Urinary bladder (tissue), 4 donors: ENCODE data around the gene GCN1. TPM values are rescaled to one million over a fixed set of nuclear protein-coding genes. Genes with fewer than 3 reads are reported as not detected.
A peak's percentile ranks its signal among the peaks of the same experiment; 100 is the strongest.

Experiments
- DNase-seq: peaks from one replicate; pipeline ENCODE4 v3.0.0-alpha.2; 2015; ENCODE audit errors: extremely low spot score
- H3K27ac ChIP-seq: one replicate; pipeline ENCODE4 v1.5.1; 2013; ENCODE audit warnings: low read depth, mild to moderate bottlenecking, moderate library complexity
- H3K36me3 ChIP-seq: one replicate; pipeline ENCODE4 v1.6.1; 2013; ENCODE audit warnings: mild to moderate bottlenecking, moderate library complexity; ENCODE audit not compliant: insufficient read depth
- H3K4me1 ChIP-seq: one replicate; pipeline ENCODE4 v1.6.1; 2013; ENCODE audit warnings: mild to moderate bottlenecking, moderate library complexity; ENCODE audit not compliant: insufficient read depth
- H3K4me3 ChIP-seq: one replicate; pipeline ENCODE4 v1.5.1; 2013; ENCODE audit warnings: low read depth, low read length
- WGBS: extraction: QIAGEN DNeasy Blood & Tissue Kit; methylation state at CpG from one replicate; pipeline ENCODE4 v1.1.7; 2013; 5-methylcytosine and 5-hydroxymethylcytosine counted together
- polyA plus RNA-seq: library from polyadenylated mRNA; stranded (reverse); fragments of 200-250 nt; gene quantifications from one replicate; pipeline ENCODE4 v1.2.3, GENCODE V29; 2013
- small RNA-seq: library from RNA; depleted of rRNA; stranded (forward); fragments of <200 nt; gene quantifications from one replicate; pipeline ENCODE3, GENCODE V24; 2014
- total RNA-seq: library from RNA; depleted of rRNA; stranded (reverse); fragments of >200 nt; gene quantifications from one replicate; pipeline ENCODE4 v1.2.3, GENCODE V29; 2014
- donor health status: healthy with polysubstance abuse.
- donor health status: healthy.

GCN1 gene
- total and polyA plus RNA-seq, 2 donors = 30.4 to 76.9 TPM

- 61% methylated on average over 6 of the region's 6 CpGs for WGBS
- Histone ChIP-seq H3K36me3 (no peaks in the 10 kb centered on the region), H3K27ac (no peak overlapping the region), H3K4me1 (no peaks in the 10 kb centered on the region), H3K4me3 (no peak overlapping the region)
- DNase-seq = no peak
Observed at GRCh38 chr12:120085920-120086645, 108.4 kb downstream of the GCN1 start.

DNA sequence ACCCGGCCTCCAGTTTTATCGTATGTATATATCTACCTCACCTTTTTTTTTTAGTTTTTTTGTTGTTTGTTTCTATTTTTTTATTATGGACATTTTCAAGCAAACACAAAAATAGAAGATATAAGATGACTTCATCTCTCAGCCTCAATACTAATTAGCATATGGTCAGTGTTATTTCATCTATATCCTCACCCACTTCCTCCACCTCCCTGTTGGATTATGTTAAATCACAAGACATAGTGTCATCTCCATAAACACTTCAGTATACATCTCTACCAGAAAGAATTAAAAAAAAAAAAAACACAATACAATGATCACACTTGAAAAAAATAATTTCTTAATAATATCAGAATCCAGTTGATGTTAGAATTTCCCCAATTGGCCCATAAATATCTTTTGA is 112.9 kb downstream of the GCN1 start:
- WGBS = 97% methylated on average over 2 of the region's 2 CpGs
- Histone ChIP-seq H3K27ac (no peak overlapping the region), H3K4me3 (no peak overlapping the region), H3K36me3 (no peaks in the 10 kb centered on the region), H3K4me1 (no peaks in the 10 kb centered on the region)
- DNase-seq = no peak

- H3K4me1 ChIP-seq = no peaks in the 10 kb centered on the region
- 61% methylated on average over 9 of the region's 9 CpGs for WGBS
- DNase-seq = no peak
- no peak overlapping the region for H3K4me3 ChIP-seq
- no peaks in the 10 kb centered on the region for H3K36me3 ChIP-seq
- H3K27ac ChIP-seq = no peak overlapping the region
Observed at GRCh38 chr12:120079411-120080400, 114.8 kb downstream of the GCN1 start.

DNA sequence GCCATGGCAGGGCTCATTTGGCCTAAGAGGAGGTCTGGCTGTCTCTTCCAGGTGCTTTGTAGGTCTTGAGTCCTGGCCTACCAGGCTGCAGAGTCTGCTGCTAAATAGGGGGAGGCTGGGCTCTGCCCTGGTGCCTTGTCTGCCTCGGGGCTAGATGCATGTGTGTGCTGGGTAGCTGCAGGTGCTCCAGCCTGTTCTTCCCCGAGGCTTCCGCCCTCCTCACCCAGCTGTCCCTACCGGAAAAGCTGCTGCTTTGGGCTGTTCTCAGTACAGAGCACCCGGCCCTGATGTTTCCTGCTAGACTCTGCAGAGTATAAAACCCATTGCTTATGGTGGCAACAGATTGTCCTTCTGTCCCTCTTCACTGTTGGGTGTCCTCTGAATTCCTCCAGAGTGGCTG is 115.6 kb downstream of the GCN1 start:
- WGBS = 69% methylated on average over 5 of the region's 5 CpGs
- Histone ChIP-seq H3K27ac (peak overlapping the region; percentile 44), H3K4me1 (no peaks in the 10 kb centered on the region), H3K36me3 (no peaks in the 10 kb centered on the region), H3K4me3 (no peak overlapping the region)
- no peak for DNase-seq

GRCh38 chr12:120077260-120077659 is 117.3 kb downstream of the GCN1 start:
- H3K27ac ChIP-seq = no peak overlapping the region
- H3K36me3 ChIP-seq = no peaks in the 10 kb centered on the region
- WGBS = 87% methylated on average over 6 of the region's 6 CpGs
- H3K4me3 ChIP-seq = no peak overlapping the region
- H3K4me1 ChIP-seq = no peaks in the 10 kb centered on the region
- DNase-seq = no peak

Small RNAs within 50 kb of the gene (small RNA-seq; reads per million reads assigned to genes)
- not detected for gene MIR4498

Other genes starting within 250 kb of the GCN1 start
- 2.4 TPM for gene BICDL1, start 205.5 kb downstream of the GCN1 start, total RNA-seq
- 1.1 TPM for gene BICDL1, start 205.5 kb downstream of the GCN1 start, polyA plus RNA-seq
- 14.9 TPM for gene RAB35, start 78.0 kb downstream of the GCN1 start, total RNA-seq
- gene RAB35, start 78.0 kb downstream of the GCN1 start, polyA plus RNA-seq = 42.4 TPM
- 1,987 TPM for gene RPLP0, start 6.4 kb upstream of the GCN1 start, total RNA-seq
- 3,611 TPM for gene RPLP0, start 6.4 kb upstream of the GCN1 start, polyA plus RNA-seq
- gene PXN, start 71.0 kb upstream of the GCN1 start, total RNA-seq = 32.4 TPM
- 111 TPM for gene PXN, start 71.0 kb upstream of the GCN1 start, polyA plus RNA-seq
- under 0.01 TPM for gene RNU4-2, start 97.2 kb upstream of the GCN1 start, total RNA-seq
- not detected for gene RNU4-2, start 97.2 kb upstream of the GCN1 start, polyA plus RNA-seq
- gene RNU4-1, start 98.5 kb upstream of the GCN1 start, total RNA-seq = under 0.01 TPM
- gene RNU4-1, start 98.5 kb upstream of the GCN1 start, polyA plus RNA-seq = not detected
- 2.3 TPM for gene SIRT4, start 107.6 kb upstream of the GCN1 start, total RNA-seq
- gene SIRT4, start 107.6 kb upstream of the GCN1 start, polyA plus RNA-seq = 1.8 TPM
- gene PLA2G1B, start 133.1 kb upstream of the GCN1 start, total RNA-seq = 0.90 TPM
- gene PLA2G1B, start 133.1 kb upstream of the GCN1 start, polyA plus RNA-seq = 0.60 TPM
- 1.5 TPM for gene MSI1, start 174.4 kb upstream of the GCN1 start, total RNA-seq
- 0.54 TPM for gene MSI1, start 174.4 kb upstream of the GCN1 start, polyA plus RNA-seq
- 278 TPM for gene COX6A1, start 243.4 kb upstream of the GCN1 start, total RNA-seq
- 715 TPM for gene COX6A1, start 243.4 kb upstream of the GCN1 start, polyA plus RNA-seq